Measurements from ENCODE around the gene HSF5. TPM values are rescaled to one million over a fixed set of nuclear protein-coding genes. Genes with fewer than 3 reads are reported as not detected.

HSF5 gene
- total RNA-seq, 6 donors from 2014 or later: 0.07 to 0.39 (median 0.30) TPM; not detected in 1

DNA sequence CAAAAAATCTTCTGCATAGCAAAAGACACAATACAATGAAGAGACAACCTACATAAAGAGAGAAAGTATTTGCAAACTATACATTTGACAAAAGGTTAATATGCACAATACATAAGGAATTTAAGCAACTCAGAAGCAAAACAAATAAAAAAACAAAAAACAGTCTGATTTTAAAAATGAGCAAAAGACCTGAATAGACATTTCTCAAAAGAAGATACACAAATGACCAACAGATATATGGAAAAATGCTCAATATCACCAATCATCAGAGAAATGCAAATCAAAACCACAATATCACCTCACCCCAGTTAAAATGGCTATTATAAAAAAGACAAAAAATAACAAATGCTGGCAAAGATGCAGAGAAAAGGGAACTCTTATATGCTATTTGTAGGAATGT, 32.7 kb downstream of the HSF5 start:
- DNase-seq (no peak), ATAC-seq (ENCODE audit: low FRiP score in 2 of 2) (no peak)
- H3K36me3 ChIP-seq: no peaks in the 10 kb centered on the region
- H3K4me3 ChIP-seq: no peak overlapping the region
- no peaks in the 10 kb centered on the region for H3K4me1 ChIP-seq
- TF ChIP-seq, protein P1, sequence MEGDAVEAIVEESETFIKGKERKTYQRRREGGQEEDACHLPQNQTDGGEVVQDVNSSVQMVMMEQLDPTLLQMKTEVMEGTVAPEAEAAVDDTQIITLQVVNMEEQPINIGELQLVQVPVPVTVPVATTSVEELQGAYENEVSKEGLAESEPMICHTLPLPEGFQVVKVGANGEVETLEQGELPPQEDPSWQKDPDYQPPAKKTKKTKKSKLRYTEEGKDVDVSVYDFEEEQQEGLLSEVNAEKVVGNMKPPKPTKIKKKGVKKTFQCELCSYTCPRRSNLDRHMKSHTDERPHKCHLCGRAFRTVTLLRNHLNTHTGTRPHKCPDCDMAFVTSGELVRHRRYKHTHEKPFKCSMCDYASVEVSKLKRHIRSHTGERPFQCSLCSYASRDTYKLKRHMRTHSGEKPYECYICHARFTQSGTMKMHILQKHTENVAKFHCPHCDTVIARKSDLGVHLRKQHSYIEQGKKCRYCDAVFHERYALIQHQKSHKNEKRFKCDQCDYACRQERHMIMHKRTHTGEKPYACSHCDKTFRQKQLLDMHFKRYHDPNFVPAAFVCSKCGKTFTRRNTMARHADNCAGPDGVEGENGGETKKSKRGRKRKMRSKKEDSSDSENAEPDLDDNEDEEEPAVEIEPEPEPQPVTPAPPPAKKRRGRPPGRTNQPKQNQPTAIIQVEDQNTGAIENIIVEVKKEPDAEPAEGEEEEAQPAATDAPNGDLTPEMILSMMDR (IDR thresholded peaks at IDR 0.05): no peak
- TF ChIP-seq POLR2AphosphoS5 (IDR thresholded peaks at IDR 0.05) (no peak), POLR2A (IDR thresholded peaks at IDR 0.05) (no peak), EP300 (IDR thresholded peaks at IDR 0.05) (no peak)
- H3K27ac ChIP-seq: no peak overlapping the region
- no peaks in the 10 kb centered on the region for H3K9me3 ChIP-seq
- H3K27me3 ChIP-seq: no peaks in the 10 kb centered on the region

GRCh38 chr17:58452738-58453137, 35.5 kb downstream of the HSF5 start:
- H3K9me3 ChIP-seq: no peaks in the 10 kb centered on the region
- no peaks in the 10 kb centered on the region for H3K27me3 ChIP-seq
- TF ChIP-seq EP300 (IDR thresholded peaks at IDR 0.05): no peak
- no peak for TF ChIP-seq POLR2AphosphoS5 (IDR thresholded peaks at IDR 0.05)
- TF ChIP-seq, protein P1 (IDR thresholded peaks at IDR 0.05): no peak
- no peak for TF ChIP-seq POLR2A (IDR thresholded peaks at IDR 0.05)
- H3K4me3 ChIP-seq: no peak overlapping the region
- DNase-seq: no peak
- ATAC-seq (ENCODE audit: low FRiP score in 2 of 2): no peak
- WGBS, 2 donors: 78 to 100% methylated on average over 1 of the region's 1 CpG
- H3K4me1 ChIP-seq: no peaks in the 10 kb centered on the region
- H3K27ac ChIP-seq: no peak overlapping the region
- H3K36me3 ChIP-seq: no peaks in the 10 kb centered on the region

- peak; percentile 85 to 89 for ATAC-seq (ENCODE audit: low FRiP score in 2 of 2)
- TF ChIP-seq POLR2AphosphoS5 (IDR thresholded peaks at IDR 0.05) (no peak), POLR2A (IDR thresholded peaks at IDR 0.05) (no peak), EP300 (IDR thresholded peaks at IDR 0.05) (no peak)
- TF ChIP-seq, protein P1 (IDR thresholded peaks at IDR 0.05): peak; percentile 31 to 78 (median 51)
- H3K27ac ChIP-seq: no peak overlapping the region
- DNase-seq: peak in 1 of 2 donors; percentile 73
- no peaks in the 10 kb centered on the region for H3K4me1 ChIP-seq
- no peaks in the 10 kb centered on the region for H3K36me3 ChIP-seq
- H3K4me3 ChIP-seq: no peak overlapping the region
- WGBS, 2 donors: 74 to 78% methylated on average over 9 of the region's 9 CpGs
- H3K27me3 ChIP-seq: no peaks in the 10 kb centered on the region
- H3K9me3 ChIP-seq: no peaks in the 10 kb centered on the region
Measured at GRCh38 chr17:58447039-58447975, 40.9 kb downstream of the HSF5 start.

GRCh38 chr17:58446086-58446485, 42.1 kb downstream of the HSF5 start:
- ATAC-seq (ENCODE audit: low FRiP score in 2 of 2): no peak
- 90% methylated on average over 6 of the region's 6 CpGs for WGBS, 2 donors

More at GRCh38 chr17:58446086-58446485, 42.1 kb downstream of the HSF5 start:
- DNase-seq: no peak
- no peaks in the 10 kb centered on the region for H3K9me3 ChIP-seq
- no peak overlapping the region for H3K4me3 ChIP-seq
- no peak overlapping the region for H3K27ac ChIP-seq
- H3K27me3 ChIP-seq: no peaks in the 10 kb centered on the region
- no peaks in the 10 kb centered on the region for H3K36me3 ChIP-seq
- no peaks in the 10 kb centered on the region for H3K4me1 ChIP-seq
- TF ChIP-seq, protein P1 (IDR thresholded peaks at IDR 0.05): no peak
- TF ChIP-seq EP300 (IDR thresholded peaks at IDR 0.05): no peak
- no peak for TF ChIP-seq POLR2AphosphoS5 (IDR thresholded peaks at IDR 0.05)
- TF ChIP-seq POLR2A (IDR thresholded peaks at IDR 0.05): no peak

Measured in upper lobe of left lung (tissue), 6 donors.